HepG2 (cell line): ENCODE measurements around the gene RASA3. TPM values are rescaled to one million over a fixed set of nuclear protein-coding genes. Genes with fewer than 3 reads are reported as not detected.

Source experiments
- ATAC-seq: fragments of 200-7000 bp; cut with Tn5 transposase; 3 replicates; pipeline ENCODE4 v1.9.1; 2020; ENCODE audit warnings: mild to moderate bottlenecking, moderate library complexity
- BruUV-seq: library from RNA; stranded (reverse); fragments of 400-500 nt; replicated peaks from 2 replicates; lab custom pipeline; 2021; lab: Mats Ljungman, UMichigan
- CTCF ChIA-PET: fragments of 300-600 bp; formaldehyde crosslinking; extraction: SDS; loops from one replicate; lab custom pipeline; 2021; ENCODE audit warnings: low total read pairs, inconsistent platforms, low intra/inter-chr PET ratio; lab: Yijun Ruan, JAX
- POLR2A ChIA-PET: fragments of 350-600 bp; sonication (Branson Sonifier 250); formaldehyde crosslinking; loops from one replicate; lab custom pipeline; 2020; ENCODE audit warnings: antibody characterized with exemption, inconsistent platforms; lab: Yijun Ruan, JAX
- DNase-seq: peaks from one replicate; pipeline ENCODE4 v3.0.0-alpha.2; 2015; ENCODE audit warnings: low spot score
- FAIRE-seq: peaks from 3 replicates; lab custom pipeline; 2011; peaks lifted over from hg19 to GRCh38; lab: Jason Lieb, UNC
- H2AFZ ChIP-seq: one replicate; pipeline ENCODE4 v1.6.1; 2011; ENCODE audit warnings: low read length, inconsistent platforms
- H3K27ac ChIP-seq: fragments of 300-600 bp; 3 replicates; pipeline ENCODE4 v1.8.0; 2011; ENCODE audit warnings: mixed run types, mild to moderate bottlenecking, mixed read lengths, low read length, inconsistent platforms; ENCODE audit not compliant: insufficient read depth; ENCODE audit errors: extremely low read length
- H3K27me3 ChIP-seq, 2 experiments: fragments of 200-600 bp in 1 of 2; 2 replicates in 1 of 2; 3 replicates in 1 of 2; pipeline versions ENCODE4 v1.6.0 to v1.8.0; 2011; ENCODE audit warnings: low read length in 2 of 2, mild to moderate bottlenecking in 2 of 2, moderate library complexity in 2 of 2, inconsistent platforms in 1 of 2; ENCODE audit not compliant: insufficient read depth in 2 of 2, control insufficient read depth in 1 of 2
- H3K36me3 ChIP-seq, 2 experiments: fragments of 200-600 bp in 1 of 2; replicated peaks in 1 of 2; 2 replicates in 1 of 2; 3 replicates in 1 of 2; pipeline versions ENCODE4 v1.5.1 to v1.8.0; 2011; ENCODE audit warnings: low read length in 2 of 2, inconsistent platforms in 1 of 2; ENCODE audit not compliant: insufficient read depth in 2 of 2, control insufficient read depth in 1 of 2
- H3K4me1 ChIP-seq: 2 replicates; pipeline ENCODE4 v1.5.1; 2012; ENCODE audit warnings: low read length, inconsistent platforms; ENCODE audit not compliant: insufficient read depth
- H3K4me2 ChIP-seq: 2 replicates; pipeline ENCODE4 v1.6.0; 2011; ENCODE audit warnings: low read depth, low read length, inconsistent platforms
- H3K4me3 ChIP-seq, 3 experiments: fragments of 200-600 bp in 1 of 3; sonication (generic), shearing (Covaris generic) in 1 of 3; replicated peaks in 1 of 3; 2 replicates each; pipeline ENCODE4 v1.5.1; 2011 to 2016; ENCODE audit warnings: low read length in 3 of 3, inconsistent platforms in 2 of 3, low read depth in 2 of 3, mild to moderate bottlenecking in 2 of 3, control low read depth in 1 of 3, mixed read lengths in 1 of 3; ENCODE audit not compliant: insufficient read depth in 1 of 3
- H3K79me2 ChIP-seq: one replicate; pipeline ENCODE4 v1.6.1; 2011; ENCODE audit warnings: low read length, inconsistent platforms; ENCODE audit not compliant: insufficient read depth
- H3K9ac ChIP-seq: 2 replicates; pipeline ENCODE4 v1.6.0; 2011; ENCODE audit warnings: mild to moderate bottlenecking, low read depth, low read length, inconsistent platforms; ENCODE audit not compliant: insufficient read depth
- H3K9me3 ChIP-seq: 2 replicates; pipeline ENCODE4 v1.5.1; 2012; ENCODE audit warnings: mild to moderate bottlenecking, low read length
- H4K20me1 ChIP-seq: 2 replicates; pipeline ENCODE4 v1.6.0; 2011; ENCODE audit warnings: inconsistent platforms, mild to moderate bottlenecking, low read length, moderate library complexity; ENCODE audit not compliant: insufficient read depth
- ETV5 ChIP-seq: IDR thresholded peaks from 2 replicates; pipeline ENCODE4 v1.6.1; 2018; ENCODE audit warnings: missing biosample characterization, missing genetic modification reagents, inconsistent platforms, borderline replicate concordance
- GTF3A ChIP-seq: sonication (generic); formaldehyde crosslinking; conservative IDR thresholded peaks from 2 replicates; pipeline ENCODE4 v1.4.0; 2020; ENCODE audit warnings: mild to moderate bottlenecking, missing genetic modification reagents
- JUNB ChIP-seq: sonication (generic); formaldehyde crosslinking; IDR thresholded peaks from 2 replicates; pipeline ENCODE4 v1.8.0; 2022; ENCODE audit warnings: missing genetic modification reagents, mild to moderate bottlenecking, borderline replicate concordance
- KDM2A ChIP-seq: sonication (generic); formaldehyde crosslinking; IDR thresholded peaks from 2 replicates; pipeline ENCODE4 v1.4.0; 2020; ENCODE audit warnings: low read depth, missing genetic modification reagents, borderline replicate concordance
- NFKBIZ ChIP-seq: IDR thresholded peaks from 2 replicates; pipeline ENCODE4 v1.6.1; 2018; ENCODE audit warnings: missing genetic modification reagents, missing compliant biosample characterization
- RNF2 ChIP-seq: fragments of 450-650 bp; conservative IDR thresholded peaks from 2 replicates; pipeline ENCODE4 v1.6.1; 2016; ENCODE audit warnings: low read depth
- ZFP1 ChIP-seq: IDR thresholded peaks from 2 replicates; pipeline ENCODE4 v1.6.1; 2016
- ZFP36L1 ChIP-seq: sonication (generic); formaldehyde crosslinking; IDR thresholded peaks from 2 replicates; pipeline ENCODE4 v1.8.0; 2022; ENCODE audit warnings: mild to moderate bottlenecking, missing genetic modification reagents, moderate library complexity
- ZMYM4 ChIP-seq: sonication (generic); formaldehyde crosslinking; IDR thresholded peaks from 2 replicates; pipeline ENCODE4 v1.8.1; 2023; ENCODE audit warnings: mild to moderate bottlenecking, missing genetic modification reagents
- ZNF510 ChIP-seq: sonication (generic); formaldehyde crosslinking; IDR thresholded peaks from 2 replicates; pipeline ENCODE4 v1.4.0; 2020; ENCODE audit warnings: low read depth, mild to moderate bottlenecking, missing genetic modification reagents
- ZNF615 ChIP-seq: sonication (generic); formaldehyde crosslinking; IDR thresholded peaks from 2 replicates; pipeline ENCODE4 v1.5.0; 2020; ENCODE audit warnings: mild to moderate bottlenecking, missing genetic modification reagents, borderline replicate concordance
- ZNF660 ChIP-seq: sonication (generic); formaldehyde crosslinking; IDR thresholded peaks from 2 replicates; pipeline ENCODE4 v1.5.1; 2020; ENCODE audit warnings: mild to moderate bottlenecking, low read depth, missing genetic modification reagents, borderline replicate concordance
- WGBS: methylation state at CpG from one replicate; pipeline ENCODE4 v1.1.6; 2017; ENCODE audit warnings: low lambda C conversion rate; 5-methylcytosine and 5-hydroxymethylcytosine counted together
- in situ Hi-C: cut with HindIII; loops from 2 replicates; pipeline ENCODE4 v1.10.0; 2017; ENCODE audit warnings: low pct_unique_long_range_greater_than_20kb; ENCODE audit not compliant: extremely low pct_ligation_motif_present
- intact Hi-C: fragments of 100-400 bp; cut with micrococcal nuclease; formaldehyde crosslinking; loops from one replicate; pipeline ENCODE4 v1.10.0; 2022; ENCODE audit not compliant: unreplicated experiment
- polyA plus RNA-seq, 8 experiments: library from polyadenylated mRNA; depleted of rRNA in 3 of 8; stranded (reverse) in 7 of 8; unstranded in 1 of 8; fragments of >200 nt; fragmentation: Illumina TruSeq in 4 of 8; extraction: Trizol in 4 of 8; gene quantifications; 2 replicates each; pipeline versions ENCODE4 v1.2.1 to v1.2.3, GENCODE V29; 2011 to 2016; ENCODE audit warnings: low read depth in 4 of 8, missing spikeins in 1 of 8, mixed read lengths in 1 of 8; ENCODE audit not compliant: insufficient read depth in 1 of 8
- total RNA-seq, 5 experiments: library from RNA; depleted of rRNA; stranded (reverse); fragments of >200 nt; fragmentation: Illumina TruSeq; extraction: Trizol; gene quantifications; 2 replicates each; pipeline ENCODE4 v1.2.3, GENCODE V29; 2016; ENCODE audit warnings: low read depth in 1 of 5
- TF ChIP-seq, protein P1 (sequence below): sonication (generic); formaldehyde crosslinking; IDR thresholded peaks from 2 replicates; pipeline ENCODE4 v1.5.1; 2020; ENCODE audit warnings: mild to moderate bottlenecking, missing genetic modification reagents
- TF ChIP-seq, protein P2 (sequence below): IDR thresholded peaks from 2 replicates; pipeline ENCODE4 v1.6.1; 2016; ENCODE audit warnings: mild to moderate bottlenecking, missing biosample characterization, missing genetic modification reagents
- TF ChIP-seq, protein P3 (sequence below): sonication (generic); formaldehyde crosslinking; IDR thresholded peaks from 2 replicates; pipeline ENCODE4 v1.4.0; 2020; ENCODE audit warnings: missing genetic modification reagents
- TF ChIP-seq, protein P4 (sequence below): sonication (generic); formaldehyde crosslinking; IDR thresholded peaks from 2 replicates; pipeline ENCODE4 v1.5.0; 2020; ENCODE audit warnings: missing genetic modification reagents

RASA3 gene
- total and polyA plus RNA-seq, 2 of the 13 experiments (the other 11 are each of a cell fraction or from before 2014, with no cell fraction given): 0.05 TPM; not detected in 1

DNA sequence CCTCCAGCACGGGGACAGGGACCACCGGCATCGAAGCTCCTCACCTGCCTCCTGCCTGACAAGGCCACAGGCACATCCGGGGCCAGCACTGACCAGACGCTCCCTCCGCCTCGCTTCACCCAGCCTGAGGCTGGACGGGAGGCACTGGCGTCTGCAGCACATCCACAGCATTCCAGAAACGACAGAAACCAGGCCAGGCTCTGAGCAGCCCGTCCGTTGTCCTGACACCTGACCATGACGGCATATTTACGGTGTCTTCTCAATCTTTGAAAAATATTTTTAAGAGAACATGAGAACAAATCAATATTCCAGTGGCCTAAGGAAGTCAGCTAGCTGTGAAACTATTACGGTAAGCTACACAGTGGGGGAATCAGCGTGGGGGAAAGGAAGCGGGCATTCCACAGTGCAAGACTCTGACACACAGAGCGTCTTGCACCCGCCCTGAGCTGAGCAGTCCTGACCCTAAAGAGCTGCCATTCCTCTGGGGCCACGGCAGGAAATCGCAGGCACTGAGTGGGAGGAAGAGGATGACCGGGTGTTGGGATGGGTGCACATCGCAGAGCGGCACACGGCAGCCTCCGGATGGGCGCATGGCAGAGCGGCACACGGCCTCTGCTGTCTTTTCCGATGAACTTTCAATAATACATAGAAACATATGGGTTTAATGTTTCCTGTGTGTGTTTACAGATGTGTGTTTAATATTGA, 26.8 kb downstream of the RASA3 start (continued):
- no peak for TF ChIP-seq ETV5
- no peak for TF ChIP-seq ZNF615 (CRISPR knock-in tag)
- TF ChIP-seq, protein P1, sequence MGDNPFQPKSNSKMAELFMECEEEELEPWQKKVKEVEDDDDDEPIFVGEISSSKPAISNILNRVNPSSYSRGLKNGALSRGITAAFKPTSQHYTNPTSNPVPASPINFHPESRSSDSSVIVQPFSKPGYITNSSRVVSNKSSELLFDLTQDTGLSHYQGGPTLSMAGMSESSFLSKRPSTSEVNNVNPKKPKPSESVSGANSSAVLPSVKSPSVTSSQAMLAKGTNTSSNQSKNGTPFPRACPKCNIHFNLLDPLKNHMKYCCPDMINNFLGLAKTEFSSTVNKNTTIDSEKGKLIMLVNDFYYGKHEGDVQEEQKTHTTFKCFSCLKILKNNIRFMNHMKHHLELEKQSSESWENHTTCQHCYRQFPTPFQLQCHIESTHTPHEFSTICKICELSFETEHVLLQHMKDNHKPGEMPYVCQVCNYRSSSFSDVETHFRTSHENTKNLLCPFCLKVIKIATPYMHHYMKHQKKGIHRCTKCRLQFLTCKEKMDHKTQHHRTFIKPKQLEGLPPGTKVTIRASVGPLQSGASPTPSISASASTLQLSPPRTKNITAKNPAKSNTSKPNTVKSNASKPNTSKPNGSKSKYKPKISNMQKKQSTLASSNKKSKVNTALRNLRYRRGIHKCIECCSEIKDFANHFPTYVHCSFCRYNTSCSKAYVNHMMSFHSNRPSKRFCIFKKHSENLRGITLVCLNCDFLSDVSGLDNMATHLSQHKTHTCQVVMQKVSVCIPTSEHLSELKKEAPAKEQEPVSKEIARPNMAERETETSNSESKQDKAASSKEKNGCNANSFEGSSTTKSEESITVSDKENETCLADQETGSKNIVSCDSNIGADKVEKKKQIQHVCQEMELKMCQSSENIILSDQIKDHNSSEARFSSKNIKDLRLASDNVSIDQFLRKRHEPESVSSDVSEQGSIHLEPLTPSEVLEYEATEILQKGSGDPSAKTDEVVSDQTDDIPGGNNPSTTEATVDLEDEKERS (CRISPR knock-in tag): no peak
- TF ChIP-seq ZFP1: no peak
- no peak for TF ChIP-seq NFKBIZ
- no peak for TF ChIP-seq ZFP36L1 (CRISPR knock-in tag)
- TF ChIP-seq RNF2: no peak
- TF ChIP-seq, all 625 proteins: peak for 0

DNA sequence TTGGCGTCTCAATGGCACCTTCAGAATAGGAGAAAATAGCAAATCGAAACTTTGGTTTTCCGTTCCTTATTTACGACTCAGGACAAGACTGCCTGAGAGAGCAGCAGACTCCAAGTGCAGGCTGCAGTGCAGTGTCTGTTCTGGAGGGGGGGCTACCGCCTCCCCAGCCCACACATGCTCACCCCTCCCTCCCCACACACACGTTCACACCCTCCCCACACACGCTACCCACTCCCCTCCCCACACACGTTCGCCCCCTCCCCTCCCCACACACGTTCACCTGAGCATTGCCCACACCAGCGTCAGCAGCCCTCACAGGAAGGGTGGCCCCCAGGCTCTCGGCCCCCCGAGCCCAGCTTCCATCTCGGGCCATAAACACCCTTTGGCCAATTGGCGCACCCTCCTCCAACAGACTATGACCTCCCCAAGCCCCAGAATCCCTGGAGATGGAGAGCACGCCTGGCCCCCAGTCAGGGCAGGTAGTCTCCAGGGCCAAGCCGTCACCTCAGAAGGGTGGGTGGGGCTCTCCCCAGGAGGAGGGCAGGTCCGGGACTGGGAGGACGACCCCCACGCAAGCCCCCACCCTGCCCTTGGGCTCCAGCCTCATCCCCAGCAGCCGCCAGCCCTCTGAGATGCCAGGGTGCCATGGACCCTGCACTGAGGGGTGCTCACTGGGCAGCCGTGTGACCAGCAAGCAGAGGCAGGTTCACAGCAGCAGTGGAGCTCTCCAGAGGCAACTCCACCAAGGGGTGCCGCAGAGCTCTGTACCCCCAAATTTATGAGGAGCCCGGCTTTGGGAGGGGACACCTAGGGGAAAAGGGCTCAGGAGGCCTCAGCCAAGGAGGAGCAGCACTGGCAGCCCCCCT, 27.5 kb downstream of the RASA3 start:
- H3K9ac ChIP-seq: no peak overlapping the region
- ATAC-seq (no peak), FAIRE-seq (no peak), DNase-seq (no peak)
- no peaks in the 10 kb centered on the region for H3K79me2 ChIP-seq
- no peaks in the 10 kb centered on the region for H3K4me1 ChIP-seq
- POLR2A ChIA-PET: no interaction called here
- in situ Hi-C loops (no loop called here), intact Hi-C loops (no loop called here)
- no peaks in the 10 kb centered on the region for H3K9me3 ChIP-seq
- no peaks in the 10 kb centered on the region for H3K36me3 ChIP-seq
- BruUV-seq: no TSS peak
- H3K27ac ChIP-seq: no peak overlapping the region
- peaks cover 16 to 54% of the 10 kb centered on the region in 2 experiments; a peak in 4 of 5 replicates for H3K27me3 ChIP-seq
- no peaks in the 10 kb centered on the region for H4K20me1 ChIP-seq
- 41% methylated on average over 15 of the region's 24 CpGs for WGBS
- H2AFZ ChIP-seq: no peak overlapping the region
- TF ChIP-seq ZNF510 (CRISPR knock-in tag) (no peak), GTF3A (no peak), JUNB (CRISPR knock-in tag) (no peak), ZNF660 (CRISPR knock-in tag) (no peak), KDM2A (CRISPR knock-in tag) (no peak), ZMYM4 (no peak)
- TF ChIP-seq, protein P2, sequence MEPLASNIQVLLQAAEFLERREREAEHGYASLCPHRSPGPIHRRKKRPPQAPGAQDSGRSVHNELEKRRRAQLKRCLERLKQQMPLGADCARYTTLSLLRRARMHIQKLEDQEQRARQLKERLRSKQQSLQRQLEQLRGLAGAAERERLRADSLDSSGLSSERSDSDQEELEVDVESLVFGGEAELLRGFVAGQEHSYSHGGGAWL (CRISPR knock-in tag): no peak
- TF ChIP-seq, protein P3, sequence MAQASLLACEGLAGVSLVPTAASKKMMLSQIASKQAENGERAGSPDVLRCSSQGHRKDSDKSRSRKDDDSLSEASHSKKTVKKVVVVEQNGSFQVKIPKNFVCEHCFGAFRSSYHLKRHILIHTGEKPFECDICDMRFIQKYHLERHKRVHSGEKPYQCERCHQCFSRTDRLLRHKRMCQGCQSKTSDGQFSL (CRISPR knock-in tag): no peak
- TF ChIP-seq, protein P4, sequence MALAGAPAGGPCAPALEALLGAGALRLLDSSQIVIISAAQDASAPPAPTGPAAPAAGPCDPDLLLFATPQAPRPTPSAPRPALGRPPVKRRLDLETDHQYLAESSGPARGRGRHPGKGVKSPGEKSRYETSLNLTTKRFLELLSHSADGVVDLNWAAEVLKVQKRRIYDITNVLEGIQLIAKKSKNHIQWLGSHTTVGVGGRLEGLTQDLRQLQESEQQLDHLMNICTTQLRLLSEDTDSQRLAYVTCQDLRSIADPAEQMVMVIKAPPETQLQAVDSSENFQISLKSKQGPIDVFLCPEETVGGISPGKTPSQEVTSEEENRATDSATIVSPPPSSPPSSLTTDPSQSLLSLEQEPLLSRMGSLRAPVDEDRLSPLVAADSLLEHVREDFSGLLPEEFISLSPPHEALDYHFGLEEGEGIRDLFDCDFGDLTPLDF: no peak
- no peak overlapping the region for H3K4me2 ChIP-seq
- H3K4me3 ChIP-seq: no peak overlapping the region
- CTCF ChIA-PET: no interaction called here
